ENCODE measurements around the gene BCHE. TPM values are rescaled to one million over a fixed set of nuclear protein-coding genes. Genes with fewer than 3 reads are reported as not detected.

BCHE gene
- polyA plus RNA-seq, 2 donors, result 0.98 to 4.4 TPM

GRCh38 chr3:165746874-165747273 lies 90.3 kb downstream of the BCHE start:
- H3K4me1 ChIP-seq (ENCODE audit: control insufficient read depth in 2 of 2, insufficient read depth in 2 of 2, low read length in 1 of 2), result no peaks in the 10 kb centered on the region
- H3K27me3 ChIP-seq (ENCODE audit: control insufficient read depth in 1 of 2, insufficient read depth in 2 of 2, low read length in 2 of 2), result no peaks in the 10 kb centered on the region
- H3K27ac ChIP-seq (ENCODE audit: low read depth in 2 of 2, low read length in 1 of 2), result no peak overlapping the region
- H3K36me3 ChIP-seq (ENCODE audit: control insufficient read depth in 2 of 2, insufficient read depth in 2 of 2, low read length in 1 of 2), result no peaks in the 10 kb centered on the region
- H3K9me3 ChIP-seq (ENCODE audit: control insufficient read depth in 2 of 2, insufficient read depth in 1 of 2, low read depth in 1 of 2, low read length in 1 of 2), result no peaks in the 10 kb centered on the region
- H3K4me3 ChIP-seq (ENCODE audit: low read depth in 1 of 2, low read length in 2 of 2), result no peak overlapping the region
- WGBS, 2 donors, result 40 to 47% methylated on average over 2 of the region's 2 CpGs

- 80 to 92% methylated on average over 3 of the region's 3 CpGs for WGBS, 2 donors
- no peaks in the 10 kb centered on the region for H3K36me3 ChIP-seq (ENCODE audit: control insufficient read depth in 2 of 2, insufficient read depth in 2 of 2, low read length in 1 of 2)
- no peak overlapping the region for H3K4me3 ChIP-seq (ENCODE audit: low read depth in 1 of 2, low read length in 2 of 2)
- H3K27me3 ChIP-seq (ENCODE audit: control insufficient read depth in 1 of 2, insufficient read depth in 2 of 2, low read length in 2 of 2), result no peaks in the 10 kb centered on the region
- H3K27ac ChIP-seq (ENCODE audit: low read depth in 2 of 2, low read length in 1 of 2), result no peak overlapping the region
- H3K4me1 ChIP-seq (ENCODE audit: control insufficient read depth in 2 of 2, insufficient read depth in 2 of 2, low read length in 1 of 2), result no peaks in the 10 kb centered on the region
- no peaks in the 10 kb centered on the region for H3K9me3 ChIP-seq (ENCODE audit: control insufficient read depth in 2 of 2, insufficient read depth in 1 of 2, low read depth in 1 of 2, low read length in 1 of 2)
Measured at GRCh38 chr3:165744025-165744424, 93.2 kb downstream of the BCHE start.

GRCh38 chr3:165742351-165742750 lies 94.9 kb downstream of the BCHE start:
- Histone ChIP-seq H3K9me3 (ENCODE audit: control insufficient read depth in 2 of 2, insufficient read depth in 1 of 2, low read depth in 1 of 2, low read length in 1 of 2) (no peaks in the 10 kb centered on the region), H3K4me3 (ENCODE audit: low read depth in 1 of 2, low read length in 2 of 2) (no peak overlapping the region), H3K4me1 (ENCODE audit: control insufficient read depth in 2 of 2, insufficient read depth in 2 of 2, low read length in 1 of 2) (no peaks in the 10 kb centered on the region), H3K27me3 (ENCODE audit: control insufficient read depth in 1 of 2, insufficient read depth in 2 of 2, low read length in 2 of 2) (no peaks in the 10 kb centered on the region), H3K36me3 (ENCODE audit: control insufficient read depth in 2 of 2, insufficient read depth in 2 of 2, low read length in 1 of 2) (no peaks in the 10 kb centered on the region), H3K27ac (ENCODE audit: low read depth in 2 of 2, low read length in 1 of 2) (no peak overlapping the region)

- Histone ChIP-seq H3K9me3 (ENCODE audit: control insufficient read depth in 2 of 2, insufficient read depth in 1 of 2, low read depth in 1 of 2, low read length in 1 of 2) (no peaks in the 10 kb centered on the region), H3K27ac (ENCODE audit: low read depth in 2 of 2, low read length in 1 of 2) (no peak overlapping the region)
- 57 to 84% methylated on average over 4 of the region's 4 CpGs for WGBS, 2 donors
Measured at GRCh38 chr3:165729756-165730155, 107.5 kb downstream of the BCHE start.

DNA sequence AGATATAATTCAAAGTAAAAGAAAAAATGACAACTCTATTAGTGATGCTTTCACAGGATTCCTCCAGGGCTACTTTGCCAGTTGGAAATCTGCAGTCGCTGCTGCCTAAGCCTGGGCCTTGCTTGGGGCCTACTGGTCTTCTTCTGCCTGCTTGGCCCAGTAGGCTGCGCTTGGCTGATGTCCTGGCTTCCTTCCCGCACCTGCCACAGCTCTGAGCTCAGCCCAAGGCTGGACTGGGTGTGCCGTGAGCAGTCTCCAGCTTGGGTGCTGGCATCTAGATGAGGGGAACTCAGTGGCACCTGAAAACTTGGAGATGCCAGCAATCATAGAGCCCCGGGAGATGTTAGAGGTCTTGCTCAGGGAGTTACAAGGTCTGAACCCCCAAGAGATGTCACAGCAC lies 108.3 kb downstream of the BCHE start:
- Histone ChIP-seq H3K9me3 (ENCODE audit: control insufficient read depth in 2 of 2, insufficient read depth in 1 of 2, low read depth in 1 of 2, low read length in 1 of 2) (no peaks in the 10 kb centered on the region), H3K36me3 (ENCODE audit: control insufficient read depth in 2 of 2, insufficient read depth in 2 of 2, low read length in 1 of 2) (no peaks in the 10 kb centered on the region), H3K27ac (ENCODE audit: low read depth in 2 of 2, low read length in 1 of 2) (no peak overlapping the region), H3K4me1 (ENCODE audit: control insufficient read depth in 2 of 2, insufficient read depth in 2 of 2, low read length in 1 of 2) (no peaks in the 10 kb centered on the region), H3K27me3 (ENCODE audit: control insufficient read depth in 1 of 2, insufficient read depth in 2 of 2, low read length in 2 of 2) (no peaks in the 10 kb centered on the region), H3K4me3 (ENCODE audit: low read depth in 1 of 2, low read length in 2 of 2) (no peak overlapping the region)
- WGBS, 2 donors, result 81 to 88% methylated on average over 5 of the region's 5 CpGs

More at GRCh38 chr3:165729756-165730155, 107.5 kb downstream of the BCHE start:
- Histone ChIP-seq H3K4me1 (ENCODE audit: control insufficient read depth in 2 of 2, insufficient read depth in 2 of 2, low read length in 1 of 2) (no peaks in the 10 kb centered on the region), H3K36me3 (ENCODE audit: control insufficient read depth in 2 of 2, insufficient read depth in 2 of 2, low read length in 1 of 2) (no peaks in the 10 kb centered on the region), H3K4me3 (ENCODE audit: low read depth in 1 of 2, low read length in 2 of 2) (no peak overlapping the region), H3K27me3 (ENCODE audit: control insufficient read depth in 1 of 2, insufficient read depth in 2 of 2, low read length in 2 of 2) (no peaks in the 10 kb centered on the region)

GRCh38 chr3:165725296-165725695 lies 111.9 kb downstream of the BCHE start:
- Histone ChIP-seq H3K4me1 (ENCODE audit: control insufficient read depth in 2 of 2, insufficient read depth in 2 of 2, low read length in 1 of 2) (no peaks in the 10 kb centered on the region), H3K36me3 (ENCODE audit: control insufficient read depth in 2 of 2, insufficient read depth in 2 of 2, low read length in 1 of 2) (no peaks in the 10 kb centered on the region), H3K27me3 (ENCODE audit: control insufficient read depth in 1 of 2, insufficient read depth in 2 of 2, low read length in 2 of 2) (no peaks in the 10 kb centered on the region), H3K9me3 (ENCODE audit: control insufficient read depth in 2 of 2, insufficient read depth in 1 of 2, low read depth in 1 of 2, low read length in 1 of 2) (peaks cover 0 to 2% of the 10 kb centered on the region in 2 donors), H3K4me3 (ENCODE audit: low read depth in 1 of 2, low read length in 2 of 2) (no peak overlapping the region), H3K27ac (ENCODE audit: low read depth in 2 of 2, low read length in 1 of 2) (no peak overlapping the region)
- 68 to 92% methylated on average over 2 of the region's 2 CpGs for WGBS, 2 donors

Data from esophagus (tissue), 2 donors.